Measurements from ENCODE around the gene LRRIQ1.

DNA sequence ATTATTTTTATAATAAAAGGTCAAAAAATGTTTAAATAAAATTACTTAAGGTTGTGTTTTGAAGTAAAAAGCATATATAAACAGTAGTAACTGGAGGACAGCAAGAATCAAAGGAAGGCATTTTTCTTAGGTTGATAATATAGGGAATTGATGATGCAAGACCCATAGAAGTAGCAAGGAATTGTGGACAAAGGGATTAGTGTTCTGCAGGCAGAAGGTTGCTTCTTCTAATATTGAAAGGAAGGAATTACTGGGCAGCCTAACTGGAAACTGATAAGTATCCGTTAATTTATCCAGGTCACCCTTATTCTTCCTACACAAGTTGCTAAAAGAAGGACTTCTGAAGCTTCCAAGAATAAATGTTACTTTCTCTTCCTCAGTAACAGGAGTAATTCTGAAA lies 189.3 kb downstream of the LRRIQ1 start:
- TF ChIP-seq YY1 (IDR thresholded peaks at IDR 0.05) = no peak
- TF ChIP-seq, protein P1, sequence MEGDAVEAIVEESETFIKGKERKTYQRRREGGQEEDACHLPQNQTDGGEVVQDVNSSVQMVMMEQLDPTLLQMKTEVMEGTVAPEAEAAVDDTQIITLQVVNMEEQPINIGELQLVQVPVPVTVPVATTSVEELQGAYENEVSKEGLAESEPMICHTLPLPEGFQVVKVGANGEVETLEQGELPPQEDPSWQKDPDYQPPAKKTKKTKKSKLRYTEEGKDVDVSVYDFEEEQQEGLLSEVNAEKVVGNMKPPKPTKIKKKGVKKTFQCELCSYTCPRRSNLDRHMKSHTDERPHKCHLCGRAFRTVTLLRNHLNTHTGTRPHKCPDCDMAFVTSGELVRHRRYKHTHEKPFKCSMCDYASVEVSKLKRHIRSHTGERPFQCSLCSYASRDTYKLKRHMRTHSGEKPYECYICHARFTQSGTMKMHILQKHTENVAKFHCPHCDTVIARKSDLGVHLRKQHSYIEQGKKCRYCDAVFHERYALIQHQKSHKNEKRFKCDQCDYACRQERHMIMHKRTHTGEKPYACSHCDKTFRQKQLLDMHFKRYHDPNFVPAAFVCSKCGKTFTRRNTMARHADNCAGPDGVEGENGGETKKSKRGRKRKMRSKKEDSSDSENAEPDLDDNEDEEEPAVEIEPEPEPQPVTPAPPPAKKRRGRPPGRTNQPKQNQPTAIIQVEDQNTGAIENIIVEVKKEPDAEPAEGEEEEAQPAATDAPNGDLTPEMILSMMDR (IDR thresholded peaks at IDR 0.05; ENCODE audit: low read depth, low read length, missing input control) = no peak
- no peak for TF ChIP-seq SP1 (IDR thresholded peaks at IDR 0.05)
- no peak for TF ChIP-seq GABPA (IDR thresholded peaks at IDR 0.05 in 1 of 2, conservative IDR thresholded peaks at IDR 0.05 in 1 of 2)
- TF ChIP-seq, protein P2, sequence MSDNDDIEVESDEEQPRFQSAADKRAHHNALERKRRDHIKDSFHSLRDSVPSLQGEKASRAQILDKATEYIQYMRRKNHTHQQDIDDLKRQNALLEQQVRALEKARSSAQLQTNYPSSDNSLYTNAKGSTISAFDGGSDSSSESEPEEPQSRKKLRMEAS (IDR thresholded peaks at IDR 0.05) = no peak

All from liver (tissue), 3 donors.